GM19035 (cell line): ENCODE data around the gene MFSD12.
A peak's percentile ranks its signal among the peaks of the same experiment; 100 is the strongest.
"Not testable (repeated sequence)": the region's sequence is repeated elsewhere in the genome, so short reads cannot be mapped to it uniquely, and the experiment has no call there.

ENCODE experiments used
- ATAC-seq: cut with Tn5 transposase; IDR thresholded peaks from one replicate; pipeline ENCODE4 v1.9.1; 2021; ENCODE audit not compliant: unreplicated experiment

The MFSD12 gene

DNA sequence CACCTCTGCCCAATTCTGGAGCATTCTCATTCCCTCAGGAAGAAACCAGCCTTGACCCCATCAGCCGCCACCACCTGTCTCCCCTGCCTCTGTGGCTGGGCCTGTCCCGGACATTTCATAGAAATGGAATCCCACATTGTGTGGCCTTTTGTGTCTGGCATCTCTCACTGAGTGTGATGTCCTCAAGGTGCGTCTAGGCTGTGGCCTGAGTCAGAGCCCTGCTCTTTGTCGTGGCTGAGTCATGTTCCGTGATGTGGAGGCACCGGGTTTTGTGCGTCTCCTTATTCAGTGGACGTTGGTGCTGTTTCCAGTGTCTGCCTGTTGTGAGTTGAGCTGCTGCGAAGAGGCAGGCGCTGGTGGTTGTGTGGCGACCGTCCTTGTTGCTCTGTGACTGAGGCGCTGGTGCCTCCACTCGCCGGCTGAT, 47.8 kb downstream of the MFSD12 start:
- ATAC-seq: no peak

DNA sequence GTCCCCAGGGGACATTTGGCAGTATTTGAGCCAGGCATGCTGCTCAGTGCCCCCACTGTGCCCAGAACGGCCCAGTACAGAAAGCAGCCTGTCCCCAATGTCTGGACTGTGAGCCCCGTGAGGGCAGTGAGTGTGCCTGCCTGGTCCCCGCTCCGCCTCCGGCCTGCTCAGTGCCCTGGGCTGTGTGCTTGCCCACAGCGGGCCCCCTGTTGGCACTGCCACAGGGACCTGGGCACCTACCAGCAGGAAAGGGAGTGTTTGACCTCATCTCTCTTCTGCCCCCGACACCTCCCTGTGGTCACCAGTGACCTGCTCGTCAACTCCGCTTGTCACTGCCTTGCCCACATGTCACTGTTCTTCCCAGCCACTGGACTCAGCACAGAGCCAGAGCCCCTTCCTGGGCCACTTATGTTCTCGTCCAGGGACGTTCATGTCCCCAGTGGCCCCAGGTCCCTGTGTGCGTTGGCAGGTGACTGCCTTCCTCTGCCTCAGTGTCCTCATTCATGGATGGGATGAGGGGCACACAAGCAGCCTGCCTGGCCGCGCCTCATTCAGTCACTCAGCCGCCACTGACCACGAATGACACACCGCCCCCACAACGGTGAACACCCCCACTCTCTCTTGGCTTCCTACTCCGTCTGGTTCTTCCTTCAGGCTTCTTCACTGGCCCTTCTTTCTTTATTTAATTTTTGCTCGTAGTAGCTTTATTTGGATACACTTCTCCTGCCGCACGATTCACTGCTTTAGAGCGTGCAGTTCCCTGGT, 48.4 kb downstream of the MFSD12 start:
- ATAC-seq: no peak

- not testable (repeated sequence) for ATAC-seq
Observed at GRCh38 chr19:3508121-3508661, 49.2 kb downstream of the MFSD12 start.

- ATAC-seq: no peak
Observed at GRCh38 chr19:3507371-3508120, 49.8 kb downstream of the MFSD12 start.

DNA sequence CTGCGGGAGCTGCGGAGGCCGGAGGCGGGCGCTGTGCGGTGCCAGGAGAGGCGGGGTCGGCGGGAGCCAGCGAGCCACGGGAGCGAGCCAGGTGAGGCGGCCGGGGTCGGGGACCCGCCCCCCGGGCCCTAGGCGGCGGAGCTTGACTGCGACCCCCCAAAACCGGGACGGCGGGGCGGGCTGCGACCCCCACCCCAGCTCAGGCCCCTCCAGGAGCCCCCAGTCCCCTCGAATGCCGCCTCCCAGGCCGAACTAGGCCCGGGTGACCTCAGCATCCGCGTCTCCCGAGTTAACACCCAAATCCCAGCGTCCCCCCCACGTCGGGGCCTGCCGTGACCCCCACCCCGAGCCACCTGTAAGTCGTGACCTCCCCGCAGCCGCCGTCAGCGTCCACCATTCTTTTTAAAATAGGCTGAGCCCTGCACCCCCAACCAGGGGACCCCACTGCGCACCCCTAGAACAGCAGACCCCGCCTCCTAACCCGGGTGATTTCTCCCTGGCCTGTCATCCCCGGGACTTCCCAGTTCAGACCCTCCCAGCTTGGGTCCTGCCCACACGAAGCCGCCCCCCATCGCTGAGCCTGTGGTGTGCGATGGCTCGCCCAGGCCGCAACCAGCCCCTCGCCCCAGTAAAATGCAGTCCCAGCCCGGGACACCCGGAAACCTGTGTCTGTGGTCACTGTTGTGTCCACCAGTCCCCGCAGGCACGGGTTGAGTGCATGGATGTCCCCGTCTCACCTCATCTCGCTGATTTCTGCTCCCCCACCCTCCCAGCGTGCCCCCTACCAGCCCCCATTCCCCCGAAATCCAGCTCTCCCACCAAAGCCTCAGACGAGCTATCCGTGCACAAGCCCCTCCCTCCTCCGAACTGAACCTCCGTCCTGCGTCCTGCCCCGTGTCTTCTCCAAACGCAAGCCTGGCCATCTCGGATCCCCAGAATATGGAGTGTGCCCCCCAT, 50.7 kb downstream of the MFSD12 start:
- ATAC-seq: no peak

GRCh38 chr19:3505598-3506383, 51.6 kb downstream of the MFSD12 start, which contains the start of gene FZR1:
FZR1 (plus strand) TSS chr19:3506311; CDS start chr19:3522990, 16,679 bp downstream.
- peak; percentile 88 for ATAC-seq

DNA sequence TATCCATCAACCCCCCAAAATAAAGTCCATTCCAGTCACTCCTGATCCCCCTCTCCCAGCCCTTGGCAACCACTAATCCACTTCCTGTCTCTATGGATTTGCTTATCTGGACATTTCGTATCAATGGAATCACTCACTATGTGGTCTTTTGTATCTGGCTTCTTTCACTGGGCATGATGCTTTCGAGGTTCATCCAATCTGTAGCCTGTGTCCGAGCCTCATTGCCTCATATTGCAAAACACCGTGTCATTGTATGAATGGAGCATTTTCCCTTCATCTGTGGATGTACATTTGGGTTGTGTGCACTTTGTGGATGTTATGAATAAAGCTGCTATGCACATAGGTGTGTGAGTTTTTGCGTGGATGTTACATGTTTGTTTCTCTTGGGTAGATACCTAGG, 52.7 kb downstream of the MFSD12 start:
- ATAC-seq: no peak

DNA sequence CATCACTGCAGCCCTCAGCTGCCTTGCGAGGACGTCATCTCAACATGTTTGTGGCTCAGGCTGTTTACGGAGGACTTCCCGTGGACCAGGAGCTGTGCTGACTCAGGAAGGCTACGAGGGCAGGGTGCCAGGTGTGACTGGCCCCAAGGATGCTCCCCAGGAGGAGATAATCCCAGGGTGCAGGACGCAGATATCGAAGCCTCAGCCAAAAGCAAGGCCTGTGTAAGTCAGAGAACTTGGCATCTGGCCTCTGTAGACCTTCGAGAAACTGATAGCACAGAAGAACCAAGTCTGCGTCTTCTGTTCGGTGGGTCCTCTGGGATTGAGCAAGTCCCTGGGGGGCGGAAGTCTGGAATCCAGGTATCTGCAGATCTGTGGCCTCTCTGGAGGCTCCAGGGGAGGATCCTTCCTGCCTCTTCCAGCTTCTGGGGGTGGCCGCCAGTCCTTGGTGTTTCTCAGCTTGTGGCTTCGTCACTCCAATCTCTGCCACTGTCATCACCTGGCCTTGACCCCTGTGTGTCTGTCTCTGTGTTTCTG, 54.3 kb downstream of the MFSD12 start:
- ATAC-seq: no peak

GRCh38 chr19:3501780-3502179, 55.6 kb downstream of the MFSD12 start:
- ATAC-seq: no peak

- peak; percentile 85 for ATAC-seq
Observed at GRCh38 chr19:3500429-3501101, 56.8 kb downstream of the MFSD12 start, which contains the start of gene DOHH. DOHH (minus strand) TSS chr19:3500674; CDS start chr19:3496814, 3,860 bp downstream.

- ATAC-seq: peak; percentile 18
Observed at GRCh38 chr19:3499738-3500428, 57.5 kb downstream of the MFSD12 start.

DNA sequence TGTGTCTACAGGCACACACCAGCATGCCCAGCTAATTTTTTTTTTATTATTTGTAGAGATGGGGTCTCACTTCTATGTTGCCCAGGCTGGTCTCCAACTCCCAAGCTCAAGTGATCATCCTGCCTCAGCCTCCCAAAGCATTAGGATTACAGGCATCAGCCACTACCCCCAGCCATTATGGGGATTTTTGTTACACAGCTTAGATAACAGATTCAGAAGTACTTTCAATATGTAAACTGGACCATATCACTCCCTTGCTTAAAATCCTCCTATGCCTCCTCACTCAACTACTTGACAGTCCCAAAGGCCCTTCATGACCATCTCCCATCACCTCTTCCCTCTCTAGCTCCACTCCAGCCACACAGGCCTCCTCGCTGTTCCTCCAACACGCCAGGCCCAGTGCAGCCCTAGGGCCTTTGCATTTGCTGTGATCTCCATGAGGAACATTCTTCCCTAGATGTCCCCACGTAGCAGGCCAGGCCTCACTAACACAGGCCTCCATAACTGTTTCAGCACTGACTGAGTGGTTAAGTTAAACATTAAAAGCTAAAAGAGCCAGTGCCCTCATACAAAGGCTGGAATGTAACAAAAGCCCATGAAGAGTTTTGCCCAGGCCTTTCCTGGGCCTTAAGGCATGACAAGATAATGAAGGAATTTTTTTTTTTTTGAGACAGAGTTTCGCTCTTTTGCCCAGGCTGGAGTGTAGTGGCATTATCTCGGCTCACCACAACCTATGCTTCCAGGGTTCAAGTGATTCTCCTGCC, 59.4 kb downstream of the MFSD12 start:
- no peak for ATAC-seq

- ATAC-seq: no peak
Observed at GRCh38 chr19:3496392-3497273, 60.8 kb downstream of the MFSD12 start.

DNA sequence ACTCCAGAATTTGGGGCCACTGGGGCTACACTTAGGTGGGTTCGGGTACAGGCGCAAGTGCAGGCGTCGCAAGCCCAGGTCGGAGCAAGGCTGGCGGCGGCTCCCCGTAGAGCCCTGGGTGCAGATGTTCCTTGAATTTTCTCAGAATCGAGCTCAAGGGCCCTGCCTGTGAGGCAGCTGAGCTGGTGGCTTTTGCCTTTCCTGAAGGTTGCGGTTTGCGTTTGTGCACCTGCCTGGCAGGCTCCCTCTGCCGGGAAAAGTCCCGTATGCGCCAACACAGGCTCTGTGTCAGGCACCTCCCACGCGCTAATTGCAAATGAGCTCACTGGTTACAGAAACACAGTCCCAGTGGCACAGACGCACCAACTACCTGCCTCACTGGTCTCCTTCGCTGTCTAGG, 62.8 kb downstream of the MFSD12 start:
- ATAC-seq: no peak
